Measurements from ENCODE around the gene GPATCH3.
"Not testable (repeated sequence)": the region's sequence is repeated elsewhere in the genome, so short reads cannot be mapped to it uniquely, and the experiment has no call there.

The GPATCH3 gene

GRCh38 chr1:26847826-26848225 lies 52.4 kb downstream of the GPATCH3 start:
- not testable (repeated sequence) for FAIRE-seq; DNase-seq (ENCODE audit: low spot score)

GRCh38 chr1:26844424-26845196 lies 55.7 kb downstream of the GPATCH3 start:
- DNase-seq (ENCODE audit: low spot score) (no peak), FAIRE-seq (no peak)
